GM12878 (cell line): Measurements from ENCODE around the gene TREM1.

Source experiments
- BHLHE40 ChIP-seq, 2 experiments: fragments of 450-650 bp in 1 of 2; IDR thresholded peaks; 2 replicates each; pipeline ENCODE4 v1.6.1; 2011 to 2017; ENCODE audit warnings: low read depth in 2 of 2, borderline replicate concordance in 1 of 2, improper control_type of control experiment in 1 of 2, low read length in 1 of 2, mild to moderate bottlenecking in 1 of 2
- CTCF ChIP-seq, 3 experiments: IDR thresholded peaks in 2 of 3; conservative IDR thresholded peaks in 1 of 3; 2 replicates each; pipeline ENCODE4 v1.5.1; 2011; ENCODE audit warnings: low read depth in 3 of 3, low read length in 3 of 3, mild to moderate bottlenecking in 3 of 3, control low read depth in 2 of 3, moderate library complexity in 2 of 3, inconsistent platforms in 1 of 3, mixed read lengths in 1 of 3; ENCODE audit not compliant: control insufficient read depth in 2 of 3, insufficient read depth in 1 of 3; ENCODE audit errors: extremely low read depth in 1 of 3
- GABPA ChIP-seq: IDR thresholded peaks from 2 replicates; pipeline ENCODE4 v1.6.1; 2014; ENCODE audit warnings: antibody characterized with exemption, low read depth, mild to moderate bottlenecking, inconsistent platforms
- HDGF ChIP-seq: fragments of 450-650 bp; IDR thresholded peaks from 2 replicates; pipeline ENCODE4 v1.6.1; 2016; ENCODE audit warnings: antibody characterized with exemption
- JUNB ChIP-seq: IDR thresholded peaks from 2 replicates; pipeline ENCODE4 v1.6.1; 2016; ENCODE audit warnings: antibody characterized with exemption, mild to moderate bottlenecking
- NR2C1 ChIP-seq: fragments of 450-650 bp; IDR thresholded peaks from 2 replicates; pipeline ENCODE4 v1.6.1; 2017; ENCODE audit warnings: antibody characterized with exemption, mild to moderate bottlenecking, moderate library complexity
- NRF1 ChIP-seq: conservative IDR thresholded peaks from 2 replicates; pipeline ENCODE4 v1.6.1; 2011; ENCODE audit warnings: mild to moderate bottlenecking, low read depth, low read length, improper control_type of control experiment
- POLR2A ChIP-seq: IDR thresholded peaks from 2 replicates; pipeline ENCODE4 v1.6.1; 2011; ENCODE audit warnings: low read depth, mild to moderate bottlenecking, low read length
- YY1 ChIP-seq: IDR thresholded peaks from 2 replicates; pipeline ENCODE4 v1.6.1; 2011; ENCODE audit warnings: low read depth, mild to moderate bottlenecking, low read length

DNA sequence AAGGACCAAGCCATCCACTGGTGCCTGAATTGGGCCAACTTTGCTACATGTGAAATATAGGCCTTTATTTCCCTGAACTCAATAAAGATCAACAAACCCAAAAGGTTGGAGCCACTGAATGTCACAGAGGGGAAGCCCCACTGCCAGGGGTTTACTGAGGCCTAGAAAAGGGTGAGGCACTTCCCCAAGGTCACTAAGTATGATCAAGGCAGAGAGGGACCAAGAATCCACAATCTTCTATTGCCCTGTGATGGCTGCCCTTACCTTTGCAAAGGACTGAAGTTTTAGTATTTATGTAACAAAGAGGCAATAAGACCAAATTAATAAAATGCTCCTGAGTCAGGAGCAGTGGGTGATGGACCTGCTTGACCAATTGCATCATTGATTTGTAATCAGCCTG, 18.0 kb downstream of the TREM1 start:
- TF ChIP-seq NR2C1 (no peak), CTCF (IDR thresholded peaks at IDR 0.05 in 2 of 3, conservative IDR thresholded peaks at IDR 0.05 in 1 of 3; ENCODE audit: control insufficient read depth in 2 of 3, extremely low read depth in 1 of 3, insufficient read depth in 1 of 3, low read depth in 3 of 3, low read length in 3 of 3) (no peak), POLR2A (no peak), NRF1 (no peak), HDGF (no peak), YY1 (no peak), BHLHE40 (IDR thresholded peaks at IDR 0.05; ENCODE audit: borderline replicate concordance in 1 of 2, low read depth in 2 of 2, low read length in 1 of 2) (no peak), GABPA (no peak), JUNB (no peak)
